ENCODE results near the gene ATXN7L3.
A peak's percentile ranks its signal among the peaks of the same experiment; 100 is the strongest.

Gene ATXN7L3

GRCh38 chr17:44217738-44218343, 18.2 kb upstream of the ATXN7L3 start:
- DNase-seq: no peak

- DNase-seq: no peak
These were observed 17.0 kb upstream of the ATXN7L3 start for GRCh38 chr17:44216694-44217093.

- peak; percentile 51 for DNase-seq
These were observed 16.5 kb upstream of the ATXN7L3 start for GRCh38 chr17:44216173-44216572.

GRCh38 chr17:44214896-44215295, 15.2 kb upstream of the ATXN7L3 start:
- DNase-seq: no peak

GRCh38 chr17:44214230-44214494, 14.5 kb upstream of the ATXN7L3 start:
- DNase-seq: no peak

GRCh38 chr17:44213403-44214229, 13.9 kb upstream of the ATXN7L3 start:
- DNase-seq: no peak

- DNase-seq: no peak
These were observed 13.1 kb upstream of the ATXN7L3 start for GRCh38 chr17:44212507-44213402.

- DNase-seq: no peak
These were observed 11.9 kb upstream of the ATXN7L3 start for GRCh38 chr17:44211281-44212265.

- peak; percentile 93 for DNase-seq
These were observed 10.9 kb upstream of the ATXN7L3 start for GRCh38 chr17:44210342-44211192.

- DNase-seq: peak; percentile 71
These were observed 10.2 kb upstream of the ATXN7L3 start for GRCh38 chr17:44209786-44210341.

- no peak for DNase-seq
These were observed 8.1 kb upstream of the ATXN7L3 start for GRCh38 chr17:44207743-44208142.

- no peak for DNase-seq
These were observed 7.6 kb upstream of the ATXN7L3 start for GRCh38 chr17:44207319-44207718.

- DNase-seq: no peak
These were observed 7.1 kb upstream of the ATXN7L3 start for GRCh38 chr17:44206825-44207155.

- no peak for DNase-seq
These were observed 6.5 kb upstream of the ATXN7L3 start for GRCh38 chr17:44205962-44206824.

- DNase-seq: no peak
These were observed 4.8 kb upstream of the ATXN7L3 start for GRCh38 chr17:44204441-44204882.

GRCh38 chr17:44203731-44204440, 4.2 kb upstream of the ATXN7L3 start:
- peak; percentile 83 for DNase-seq

- no peak for DNase-seq
These were observed 3.1 kb upstream of the ATXN7L3 start for GRCh38 chr17:44202756-44203155.

- no peak for DNase-seq
These were observed 933 bp upstream of the ATXN7L3 start for GRCh38 chr17:44200478-44201155.

Data from stimulated activated CD8-positive, alpha-beta memory T cell treated with anti-CD3 and anti-CD28 coated beads, Interleukin-4, amount 100 ng/mL, for 48 hours (primary cell).